Activated CD4-positive, alpha-beta T cell treated with anti-CD3 and anti-CD28 coated beads for 36 hours (primary cell): ENCODE data around the gene SLC3A2. TPM values are rescaled to one million over a fixed set of nuclear protein-coding genes. Genes with fewer than 3 reads are reported as not detected.
"Not testable (repeated sequence)": the region's sequence is repeated elsewhere in the genome, so short reads cannot be mapped to it uniquely, and the experiment has no call there.

ENCODE experiments used
- ATAC-seq: fragments of 200-7000 bp; cut with Tn5 transposase; one replicate; pipeline ENCODE4 v1.10.0; 2021; ENCODE audit warnings: mild to moderate bottlenecking, moderate library complexity
- CTCF ChIA-PET: fragments of 350-600 bp; sonication (Branson Sonifier 250); formaldehyde crosslinking; loops from one replicate; lab custom pipeline; 2021; ENCODE audit warnings: antibody characterized with exemption; lab: Charles Lee
- POLR2A ChIA-PET: fragments of 350-600 bp; sonication (Branson Sonifier 250); formaldehyde crosslinking; loops from one replicate; lab custom pipeline; 2021; ENCODE audit warnings: antibody characterized with exemption, inconsistent platforms; lab: Charles Lee
- DNase-seq: peaks from one replicate; pipeline ENCODE4 v3.0.0-alpha.2; 2020
- H3K27ac Mint-ChIP-seq: one replicate; pipeline ENCODE4 v1.8.0; 2021; ENCODE audit warnings: mixed read lengths
- H3K27me3 Mint-ChIP-seq: one replicate; pipeline ENCODE4 v1.8.0; 2021; ENCODE audit warnings: mixed read lengths
- H3K36me3 Mint-ChIP-seq: one replicate; pipeline ENCODE4 v1.8.0; 2021; ENCODE audit warnings: low read depth, mixed read lengths
- H3K4me1 Mint-ChIP-seq: one replicate; pipeline ENCODE4 v1.8.0; 2021; ENCODE audit warnings: mixed read lengths
- H3K4me3 Mint-ChIP-seq: one replicate; pipeline ENCODE4 v1.8.0; 2021; ENCODE audit warnings: mild to moderate bottlenecking, moderate library complexity, mixed read lengths
- H3K9me3 Mint-ChIP-seq: one replicate; pipeline ENCODE4 v1.8.0; 2021; ENCODE audit warnings: low read depth, mixed read lengths
- intact Hi-C, 2 experiments: fragments of 100-400 bp; cut with DNase I in 1 of 2; cut with micrococcal nuclease in 1 of 2; formaldehyde crosslinking; loops; one replicate each; pipeline versions ENCODE4 v1.14.2 to v1.15.1; 2022 to 2024; cut with DNase I, micrococcal nuclease
- total RNA-seq, 2 experiments: library from RNA; stranded (reverse); gene quantifications; one replicate each; pipeline ENCODE4 v1.2.3, GENCODE V29; 2021

Gene SLC3A2
- total RNA-seq, 2 experiments from 2014 or later, result 401 to 402 TPM

- ATAC-seq, result no peak
- intact Hi-C loops, result loop anchor here in 1 of 2 experiments (5.0 kb wide), 1 partner anchor 50 kb away; no protein-coding TSS in a partner anchor
- CTCF ChIA-PET, result interaction anchor here (0.8 to 4.1 kb wide), 3 partner anchors 20 to 279 kb away, joined by 3 to 23 read pairs (median 3); no protein-coding TSS in a partner anchor
Measured at GRCh38 chr11:62926680-62927455, 46.2 kb downstream of the SLC3A2 start.

GRCh38 chr11:62928011-62928410 is 47.3 kb downstream of the SLC3A2 start:
- Mint-ChIP-seq H3K36me3 (no peaks in the 10 kb centered on the region), H3K4me1 (peaks cover 21% of the 10 kb centered on the region), H3K4me3 (no peak overlapping the region), H3K27ac (no peak overlapping the region), H3K27me3 (peaks cover 70% of the 10 kb centered on the region), H3K9me3 (no peaks in the 10 kb centered on the region)
- no peak for ATAC-seq
- ChIA-PET CTCF (interaction anchor here (0.6 to 4.1 kb wide), 2 partner anchors 21 to 756 kb away, joined by 4 to 23 read pairs; no protein-coding TSS in a partner anchor), POLR2A (no interaction called here)
- intact Hi-C loops, result loop anchor here in 1 of 2 experiments (5.0 kb wide), 1 partner anchor 49 kb away; no protein-coding TSS in a partner anchor
- DNase-seq, result no peak

More at GRCh38 chr11:62926680-62927455, 46.2 kb downstream of the SLC3A2 start:
- DNase-seq, result no peak
- Mint-ChIP-seq H3K4me3 (no peak overlapping the region), H3K4me1 (peaks cover 30% of the 10 kb centered on the region), H3K36me3 (no peaks in the 10 kb centered on the region), H3K9me3 (no peaks in the 10 kb centered on the region), H3K27ac (no peak overlapping the region), H3K27me3 (peaks cover 77% of the 10 kb centered on the region)
- POLR2A ChIA-PET, result no interaction called here

DNA sequence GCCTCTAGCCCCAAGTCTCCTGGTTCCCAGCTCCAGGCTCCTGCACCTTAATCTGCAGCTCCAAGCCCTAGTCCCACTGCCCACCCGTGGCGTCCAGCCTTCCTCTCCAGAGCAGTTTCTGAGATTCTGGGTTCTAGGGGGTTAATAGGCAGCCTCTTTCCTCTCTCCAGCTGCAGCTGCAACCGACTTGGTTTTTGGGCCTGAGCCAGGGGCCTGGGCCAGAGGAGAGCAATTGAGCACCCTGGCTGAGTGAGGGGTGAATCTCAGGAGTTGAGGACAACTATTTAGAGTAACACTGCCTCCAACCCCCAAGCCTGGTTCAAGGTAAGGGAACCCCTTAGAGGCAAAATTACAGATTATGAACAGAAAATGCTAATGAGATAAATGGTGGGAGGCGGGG is 49.5 kb downstream of the SLC3A2 start:
- Mint-ChIP-seq H3K4me3 (no peak overlapping the region), H3K4me1 (peaks cover 12% of the 10 kb centered on the region), H3K36me3 (no peaks in the 10 kb centered on the region), H3K27me3 (peaks cover 59% of the 10 kb centered on the region), H3K27ac (no peak overlapping the region), H3K9me3 (no peaks in the 10 kb centered on the region)
- POLR2A ChIA-PET, result no interaction called here
- intact Hi-C loops, result no loop called here
- no peak for DNase-seq
- CTCF ChIA-PET, result interaction anchor here (0.7 kb wide), 1 partner anchor 535 kb away, joined by 4 read pairs; no protein-coding TSS in a partner anchor
- ATAC-seq, result no peak

GRCh38 chr11:62930666-62931065 is 50.0 kb downstream of the SLC3A2 start:
- H3K9me3 Mint-ChIP-seq, result no peaks in the 10 kb centered on the region
- ATAC-seq (no peak), DNase-seq (no peak)
- H3K27ac Mint-ChIP-seq, result no peak overlapping the region
- no peaks in the 10 kb centered on the region for H3K36me3 Mint-ChIP-seq
- ChIA-PET CTCF (interaction anchor here (0.7 to 1.0 kb wide), 2 partner anchors 24 to 536 kb away, joined by 4 to 5 read pairs; no protein-coding TSS in a partner anchor), POLR2A (no interaction called here)
- intact Hi-C loops, result no loop called here
- H3K4me1 Mint-ChIP-seq, result peaks cover 6% of the 10 kb centered on the region
- no peak overlapping the region for H3K4me3 Mint-ChIP-seq
- H3K27me3 Mint-ChIP-seq, result peaks cover 54% of the 10 kb centered on the region

DNA sequence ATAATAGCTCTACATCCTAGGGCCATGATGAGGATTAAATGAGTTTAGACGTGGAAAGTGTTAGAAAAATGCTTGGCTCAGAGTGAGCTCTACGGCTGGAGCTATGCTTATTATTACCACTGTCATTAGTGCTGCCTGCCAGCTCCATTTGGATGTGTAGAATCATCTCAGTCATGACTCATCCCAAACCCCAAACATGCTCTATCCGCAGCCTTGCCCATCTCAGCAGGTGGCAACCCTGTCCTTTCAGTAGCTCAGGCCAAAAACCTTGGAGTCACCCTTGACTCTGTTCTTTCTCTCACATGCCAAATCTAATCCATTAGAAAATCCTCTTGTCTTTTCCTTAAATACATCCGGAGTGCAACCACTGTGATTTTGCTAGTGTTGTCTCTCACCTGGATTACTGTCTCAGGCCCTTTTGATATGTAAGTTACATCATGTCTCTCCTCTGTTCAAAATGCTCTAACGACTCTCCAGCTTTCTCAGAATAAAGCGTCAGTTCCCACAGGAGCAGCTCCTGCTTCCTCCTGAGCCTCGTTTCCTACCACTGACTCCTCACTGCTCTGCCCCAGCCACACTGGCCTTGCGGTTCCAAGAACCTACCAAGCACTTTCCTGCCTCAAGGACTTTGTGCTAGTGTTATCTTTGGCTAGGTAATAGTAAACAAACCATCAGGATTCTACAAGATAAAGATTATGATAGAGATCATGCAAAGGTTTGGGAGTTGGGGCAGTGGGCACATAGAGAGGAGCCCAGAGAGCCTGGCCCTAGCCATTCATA is 51.0 kb downstream of the SLC3A2 start:
- no peaks in the 10 kb centered on the region for H3K36me3 Mint-ChIP-seq
- DNase-seq (no peak), ATAC-seq (no peak)
- no peaks in the 10 kb centered on the region for H3K9me3 Mint-ChIP-seq
- no peak overlapping the region for H3K27ac Mint-ChIP-seq
- no peak overlapping the region for H3K4me3 Mint-ChIP-seq
- no peaks in the 10 kb centered on the region for H3K4me1 Mint-ChIP-seq
- intact Hi-C loops, result no loop called here
- POLR2A ChIA-PET, result no interaction called here
- CTCF ChIA-PET, result interaction anchor here (0.8 to 1.2 kb wide), 3 partner anchors 25 to 90 kb away, joined by 3 to 5 read pairs (median 4); no protein-coding TSS in a partner anchor
- peaks cover 46% of the 10 kb centered on the region for H3K27me3 Mint-ChIP-seq

GRCh38 chr11:62933285-62933684 is 52.6 kb downstream of the SLC3A2 start:
- no peak overlapping the region for H3K4me3 Mint-ChIP-seq
- peaks cover 1% of the 10 kb centered on the region for H3K36me3 Mint-ChIP-seq
- H3K27ac Mint-ChIP-seq, result no peak overlapping the region
- peaks cover 4% of the 10 kb centered on the region for H3K9me3 Mint-ChIP-seq
- DNase-seq (no peak), ATAC-seq (no peak)
- ChIA-PET CTCF (no interaction called here), POLR2A (no interaction called here)
- peaks cover 34% of the 10 kb centered on the region for H3K27me3 Mint-ChIP-seq
- H3K4me1 Mint-ChIP-seq, result peaks cover 4% of the 10 kb centered on the region
- intact Hi-C loops, result no loop called here

DNA sequence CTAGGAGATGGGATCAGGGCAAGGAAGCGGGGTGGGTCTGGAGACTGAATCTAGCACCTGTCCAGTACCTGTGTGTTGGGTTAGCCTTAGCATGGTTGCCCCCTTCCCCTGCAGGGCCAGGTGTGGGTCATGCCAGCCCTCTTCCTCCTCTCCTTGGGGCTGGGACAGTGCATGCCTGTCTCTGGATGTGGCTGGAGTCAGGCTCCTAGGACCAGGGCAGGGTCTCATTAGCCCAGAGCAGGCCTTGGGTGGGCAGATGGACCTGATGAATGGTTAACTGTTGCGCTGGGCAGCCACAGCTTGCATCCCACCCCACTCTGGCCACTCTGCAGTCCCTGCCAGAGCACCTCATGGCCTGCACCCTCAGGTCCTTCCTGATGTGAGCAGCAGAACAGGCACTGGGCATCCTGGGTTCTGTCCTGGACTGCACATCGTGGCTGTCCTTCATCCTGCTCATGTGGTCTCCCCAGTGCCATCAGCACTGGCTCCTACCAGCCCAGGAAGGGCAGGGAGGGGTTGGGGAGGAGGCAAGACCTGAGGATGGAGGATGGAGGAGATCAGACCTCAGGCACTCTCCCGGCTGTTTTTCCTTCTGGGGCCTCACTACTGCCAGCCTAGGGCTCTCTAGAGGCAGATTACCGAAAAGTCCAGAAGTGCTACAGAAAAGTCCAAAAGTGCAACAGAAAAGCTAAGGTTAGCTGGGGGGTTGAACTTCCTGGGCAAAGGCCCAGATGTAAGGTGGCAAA is 53.2 kb downstream of the SLC3A2 start:
- peaks cover 4% of the 10 kb centered on the region for H3K9me3 Mint-ChIP-seq
- CTCF ChIA-PET, result interaction anchor here (0.6 kb wide), 1 partner anchor 28 kb away, joined by 3 read pairs; no protein-coding TSS in a partner anchor
- no peak for ATAC-seq
- POLR2A ChIA-PET, result no interaction called here
- peaks cover 1% of the 10 kb centered on the region for H3K36me3 Mint-ChIP-seq
- intact Hi-C loops, result no loop called here
- H3K27ac Mint-ChIP-seq, result no peak overlapping the region
- no peak overlapping the region for H3K4me3 Mint-ChIP-seq
- peaks cover 4% of the 10 kb centered on the region for H3K4me1 Mint-ChIP-seq
- peaks cover 27% of the 10 kb centered on the region for H3K27me3 Mint-ChIP-seq
- no peak for DNase-seq

GRCh38 chr11:62934496-62934785 is 53.7 kb downstream of the SLC3A2 start:
- ChIA-PET POLR2A (no interaction called here), CTCF (interaction anchor here (0.6 kb wide), 1 partner anchor 29 kb away, joined by 3 read pairs; no protein-coding TSS in a partner anchor)
- ATAC-seq (no peak), DNase-seq (no peak)
- Mint-ChIP-seq H3K27ac (no peak overlapping the region), H3K4me3 (no peak overlapping the region), H3K4me1 (peaks cover 4% of the 10 kb centered on the region), H3K27me3 (peaks cover 25% of the 10 kb centered on the region), H3K9me3 (peaks cover 4% of the 10 kb centered on the region), H3K36me3 (peaks cover 1% of the 10 kb centered on the region)
- intact Hi-C loops, result no loop called here

- H3K9me3 Mint-ChIP-seq, H3K27ac Mint-ChIP-seq, DNase-seq, ATAC-seq, H3K27me3 Mint-ChIP-seq, POLR2A ChIA-PET, intact Hi-C loops, H3K4me3 Mint-ChIP-seq, H3K4me1 Mint-ChIP-seq, H3K36me3 Mint-ChIP-seq: not testable (repeated sequence)
- CTCF ChIA-PET, result interaction anchor here (0.6 to 1.2 kb wide), 3 partner anchors 32 to 253 kb away, joined by 3 to 4 read pairs (median 3); no protein-coding TSS in a partner anchor
Measured at GRCh38 chr11:62937528-62937927, 56.8 kb downstream of the SLC3A2 start.
